ENCODE measurements around the gene EPN2.

EPN2 gene

DNA sequence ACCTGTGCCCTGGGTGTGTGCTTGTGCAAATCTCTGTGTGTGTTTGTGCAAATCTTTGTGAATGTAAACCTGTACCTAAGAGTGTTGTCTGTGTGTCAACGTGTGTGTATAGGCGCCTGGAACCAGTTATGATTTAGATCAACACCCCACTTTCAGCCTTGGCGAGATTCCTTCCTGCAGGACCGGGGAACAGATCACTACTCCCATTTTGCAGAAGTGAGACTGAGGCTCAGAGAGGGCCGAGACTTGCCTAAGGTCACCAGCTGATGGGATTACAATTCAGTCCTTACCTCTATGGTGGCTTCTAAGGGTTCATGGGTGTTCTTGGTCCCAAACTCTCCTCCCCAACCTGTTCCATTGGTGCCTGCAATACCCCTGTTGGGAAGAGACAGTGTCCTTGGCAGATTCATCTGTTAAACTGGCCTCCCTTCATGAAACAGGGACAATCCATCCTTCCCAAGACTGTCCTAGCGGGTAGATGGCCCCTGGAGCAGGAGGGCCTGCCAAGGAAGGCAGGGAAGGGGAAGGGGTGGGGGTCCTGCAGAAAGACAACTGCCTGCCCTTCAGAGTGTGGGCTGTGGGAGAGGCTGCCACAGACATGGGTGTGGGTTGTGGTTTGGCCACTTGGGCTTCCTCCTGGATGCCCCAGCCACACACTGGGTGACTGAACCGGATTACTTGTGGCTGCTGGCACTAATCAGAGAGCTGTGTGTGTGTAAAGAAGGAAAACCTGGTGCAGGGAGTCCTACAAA, 134.3 kb downstream of the EPN2 start:
- peak; percentile 14 for DNase-seq

DNA sequence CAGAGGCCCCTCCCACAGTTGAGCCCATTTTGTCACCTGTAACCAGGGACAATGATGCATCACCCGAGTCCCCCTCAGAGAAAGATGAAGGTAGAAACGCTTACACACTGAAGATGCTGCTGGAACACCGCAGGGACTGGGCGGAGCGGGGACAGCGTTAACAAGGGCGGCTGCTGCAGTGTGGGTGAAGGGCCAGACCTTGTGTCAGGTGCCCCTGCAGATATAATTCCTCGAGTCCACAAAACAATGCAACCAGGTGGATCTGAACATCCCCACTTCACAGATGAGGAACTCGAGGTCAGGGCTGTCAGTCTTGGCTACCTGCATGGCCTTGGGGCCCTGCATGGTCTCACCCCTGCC, 134.8 kb downstream of the EPN2 start:
- DNase-seq, result no peak

DNA sequence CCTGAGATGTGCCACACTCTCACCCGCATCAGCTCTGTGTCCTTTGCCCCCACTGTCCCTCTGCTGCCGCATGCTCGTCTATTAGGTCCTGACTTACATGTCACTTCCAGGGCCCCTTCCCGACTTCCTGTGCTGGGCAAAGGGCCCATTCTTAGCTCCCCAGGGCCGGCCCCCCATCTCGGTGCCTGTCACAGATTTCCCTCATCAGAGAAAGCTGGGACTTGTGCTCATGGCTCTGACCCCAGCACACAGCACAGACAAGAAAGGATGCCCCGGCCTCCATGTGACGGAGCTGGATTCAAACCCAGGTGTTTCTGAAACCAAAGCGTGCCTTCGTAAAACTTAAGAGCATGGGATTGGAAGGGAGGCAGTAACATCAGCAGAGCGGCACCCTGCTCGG, 135.3 kb downstream of the EPN2 start:
- no peak for DNase-seq

DNA sequence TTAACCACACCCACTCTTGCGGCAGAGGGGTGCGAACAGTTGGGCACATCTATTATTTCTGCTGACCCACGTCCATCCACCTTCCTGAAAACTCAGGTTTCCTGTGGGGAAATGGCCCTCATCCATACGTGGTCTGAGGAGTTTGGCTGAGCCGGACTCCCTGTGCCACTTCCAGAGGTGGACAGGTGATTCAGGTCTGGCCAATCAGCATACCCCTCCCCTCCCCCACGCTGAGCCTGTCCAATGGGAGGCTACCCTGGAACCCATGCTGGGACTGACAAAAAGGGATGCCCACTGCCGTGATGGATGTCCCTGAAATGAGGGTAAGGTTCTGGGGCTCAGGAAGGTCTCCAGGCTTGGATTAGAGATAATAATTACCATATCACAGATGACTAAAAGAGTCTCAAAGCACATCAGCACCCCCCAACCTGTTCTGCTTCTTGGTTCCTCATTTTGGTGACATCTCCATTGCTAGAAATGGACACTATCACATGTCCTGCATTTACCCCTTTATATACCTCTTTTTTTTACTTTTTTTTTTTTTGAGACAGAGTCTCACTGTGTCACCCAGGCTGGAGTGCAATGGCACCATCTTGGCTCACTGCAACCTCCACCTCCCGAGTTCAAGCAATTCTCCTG, 135.8 kb downstream of the EPN2 start:
- DNase-seq, result no peak

DNA sequence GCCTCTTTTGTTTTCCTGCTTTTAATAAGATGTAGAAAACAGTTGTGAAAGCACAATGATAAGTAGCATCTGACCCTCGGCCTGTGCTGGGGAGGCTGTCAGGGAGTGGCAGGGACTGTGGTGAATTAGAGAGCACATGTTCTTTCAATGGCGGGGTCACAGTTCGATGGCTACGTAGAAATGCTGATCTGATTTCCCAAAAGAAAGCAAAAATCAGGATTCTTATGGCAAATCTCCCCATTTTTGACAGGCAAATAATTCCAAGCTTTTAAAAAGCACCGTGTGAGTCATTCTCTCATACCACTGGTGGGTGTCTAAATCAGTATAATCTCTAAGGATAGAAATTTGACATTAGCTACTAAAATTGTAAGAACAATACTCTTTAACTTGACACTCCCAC, 137.0 kb downstream of the EPN2 start:
- no peak for DNase-seq

DNA sequence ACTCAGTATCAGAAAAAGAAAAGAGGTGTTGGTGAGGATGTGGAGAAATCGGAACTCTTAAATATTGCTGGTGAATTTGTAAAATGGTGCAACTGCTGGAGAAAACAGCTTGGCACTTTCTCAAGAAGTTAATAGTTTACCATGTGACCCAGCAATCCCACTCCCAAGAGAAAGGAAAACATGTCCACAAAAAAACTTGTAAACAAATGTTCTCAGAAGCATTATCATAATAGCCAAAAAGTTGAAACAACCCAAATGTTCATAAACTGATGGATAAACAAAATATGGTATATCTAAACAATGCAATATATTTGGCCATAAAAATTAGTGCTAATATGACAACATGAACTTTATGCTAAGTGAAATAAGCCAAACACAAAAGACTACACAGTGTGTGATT, 138.6 kb downstream of the EPN2 start:
- no peak for DNase-seq

DNA sequence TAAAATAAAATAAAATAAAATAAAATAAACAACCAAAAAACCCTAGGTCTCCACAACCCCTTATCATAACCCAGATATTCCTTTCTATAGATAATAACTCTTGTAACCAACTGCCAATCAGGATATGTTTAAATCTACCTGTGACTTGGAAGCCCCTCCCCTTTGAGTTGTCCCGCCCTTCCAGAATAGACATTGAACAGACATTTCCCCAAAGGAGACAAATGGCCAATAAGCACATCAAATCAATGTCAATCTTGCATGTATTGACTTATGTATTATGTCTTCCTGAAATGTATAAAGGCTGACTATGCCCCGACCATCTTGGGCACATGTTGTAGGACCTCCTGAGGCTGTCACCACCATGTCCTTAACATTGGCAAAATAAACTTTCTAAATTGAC, 139.6 kb downstream of the EPN2 start:
- no peak for DNase-seq

DNA sequence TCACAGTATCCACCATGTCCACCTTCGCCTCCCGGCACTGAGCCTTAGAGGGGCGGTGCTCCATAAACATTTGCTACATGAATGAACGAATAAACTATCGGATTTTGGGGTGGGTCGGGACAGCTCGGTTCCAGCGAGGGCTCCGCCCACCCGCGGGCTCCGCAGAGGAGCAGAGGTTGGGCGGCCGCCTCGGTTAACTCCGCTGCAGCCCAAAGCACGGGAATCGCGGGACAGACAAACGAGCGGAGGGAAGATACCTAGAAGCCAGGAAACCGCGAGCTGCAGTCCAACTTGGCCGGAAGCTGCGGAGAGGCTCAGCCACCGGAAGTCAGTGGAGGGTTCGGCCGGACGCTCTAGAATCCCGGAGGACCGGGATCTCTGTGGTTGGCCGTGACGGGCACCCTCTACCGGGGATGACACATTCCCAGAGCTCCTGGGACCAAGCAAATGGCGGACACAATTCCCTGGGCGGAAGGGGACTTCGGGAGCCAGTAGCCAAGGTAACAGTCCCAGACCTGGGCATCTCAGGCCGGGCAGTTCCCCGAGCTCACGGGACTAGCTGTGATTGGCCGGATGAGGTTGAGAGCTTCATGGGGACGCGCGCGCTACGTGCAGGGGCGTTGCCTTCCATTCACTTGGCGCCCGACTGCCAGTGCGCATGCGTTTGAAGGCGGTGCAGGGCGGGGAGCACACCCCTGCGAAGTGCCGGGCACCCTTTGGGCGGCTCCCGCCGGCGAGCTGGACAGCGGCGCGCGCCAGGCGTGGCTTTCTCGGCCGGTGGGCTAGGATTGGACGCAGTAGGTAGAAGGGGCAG, 140.6 kb downstream of the EPN2 start:
- peak; percentile 95 for DNase-seq

DNA sequence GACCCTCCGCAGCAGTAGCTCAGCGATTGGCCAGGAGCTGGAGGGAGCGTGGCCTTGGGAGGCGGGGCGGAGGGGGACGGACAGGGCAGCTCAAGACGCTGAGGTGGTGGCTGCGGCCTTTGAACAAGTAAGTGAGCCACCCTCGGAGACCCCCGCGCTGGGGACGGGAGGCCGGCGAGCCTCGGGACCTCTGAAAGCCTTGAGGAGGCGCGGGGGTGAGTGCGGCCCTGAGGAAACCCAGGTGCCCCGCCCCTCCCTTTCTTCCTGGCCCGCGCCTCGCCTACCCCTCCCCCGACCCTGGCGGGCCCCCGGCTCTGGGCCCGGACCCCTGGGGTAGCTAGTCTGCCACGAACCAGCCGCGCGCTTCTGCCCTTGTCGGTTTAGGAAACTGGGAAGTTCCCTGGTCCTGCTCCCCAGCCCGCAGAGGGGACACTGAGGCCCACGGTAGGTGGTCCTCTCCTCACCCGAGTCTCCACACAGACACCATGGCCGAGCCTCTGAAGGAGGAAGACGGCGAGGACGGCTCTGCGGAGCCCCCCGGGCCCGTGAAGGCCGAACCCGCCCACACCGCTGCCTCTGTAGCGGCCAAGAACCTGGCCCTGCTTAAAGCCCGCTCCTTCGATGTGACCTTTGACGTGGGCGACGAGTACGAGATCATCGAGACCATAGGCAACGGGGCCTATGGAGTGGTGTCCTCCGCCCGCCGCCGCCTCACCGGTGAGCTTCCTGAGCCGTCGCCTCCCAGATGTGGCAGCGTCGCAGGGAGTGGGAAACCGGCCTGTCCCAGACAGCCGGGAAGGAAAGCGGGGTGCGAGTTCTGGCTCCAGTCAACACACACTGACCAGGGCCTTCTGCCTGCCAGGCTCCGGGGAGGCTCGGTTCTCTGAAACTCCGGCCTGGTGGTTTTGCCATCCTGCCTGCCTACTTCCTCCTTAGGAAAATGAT, 141.5 kb downstream of the EPN2 start, which contains the start of gene MAPK7:
Gene MAPK7, plus strand, starts transcription at position 83 of the 945 bp plus-strand sequence. Its CDS starts 403 bp downstream, at position 486.
- no peak for DNase-seq

DNA sequence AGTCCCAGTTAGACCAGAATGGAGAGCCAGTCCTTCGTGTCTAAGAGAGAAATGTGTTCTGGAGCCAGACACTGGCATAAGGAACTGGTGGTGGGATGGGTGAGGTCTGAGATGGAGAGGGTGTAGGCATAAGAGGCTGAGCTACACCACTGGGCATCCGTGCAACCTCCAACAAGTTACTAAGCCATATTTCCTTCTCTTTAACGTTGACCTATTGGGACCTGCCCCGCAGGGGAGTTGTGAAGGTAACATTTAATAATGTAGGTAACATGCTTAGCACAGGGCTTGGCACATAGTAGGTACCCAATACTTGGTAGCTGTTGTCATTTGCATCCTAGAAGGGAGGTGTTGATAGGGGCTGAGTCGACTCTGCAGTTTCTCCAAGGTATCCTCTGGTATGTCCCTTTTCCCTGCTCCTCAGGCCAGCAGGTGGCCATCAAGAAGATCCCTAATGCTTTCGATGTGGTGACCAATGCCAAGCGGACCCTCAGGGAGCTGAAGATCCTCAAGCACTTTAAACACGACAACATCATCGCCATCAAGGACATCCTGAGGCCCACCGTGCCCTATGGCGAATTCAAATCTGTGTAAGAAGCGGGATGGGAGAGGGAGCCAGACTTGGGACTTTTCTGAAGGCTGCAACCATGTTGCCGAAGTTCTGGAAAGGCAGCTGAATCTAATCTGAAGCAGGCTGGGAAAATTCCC, 142.3 kb downstream of the EPN2 start:
- DNase-seq, result no peak

DNA sequence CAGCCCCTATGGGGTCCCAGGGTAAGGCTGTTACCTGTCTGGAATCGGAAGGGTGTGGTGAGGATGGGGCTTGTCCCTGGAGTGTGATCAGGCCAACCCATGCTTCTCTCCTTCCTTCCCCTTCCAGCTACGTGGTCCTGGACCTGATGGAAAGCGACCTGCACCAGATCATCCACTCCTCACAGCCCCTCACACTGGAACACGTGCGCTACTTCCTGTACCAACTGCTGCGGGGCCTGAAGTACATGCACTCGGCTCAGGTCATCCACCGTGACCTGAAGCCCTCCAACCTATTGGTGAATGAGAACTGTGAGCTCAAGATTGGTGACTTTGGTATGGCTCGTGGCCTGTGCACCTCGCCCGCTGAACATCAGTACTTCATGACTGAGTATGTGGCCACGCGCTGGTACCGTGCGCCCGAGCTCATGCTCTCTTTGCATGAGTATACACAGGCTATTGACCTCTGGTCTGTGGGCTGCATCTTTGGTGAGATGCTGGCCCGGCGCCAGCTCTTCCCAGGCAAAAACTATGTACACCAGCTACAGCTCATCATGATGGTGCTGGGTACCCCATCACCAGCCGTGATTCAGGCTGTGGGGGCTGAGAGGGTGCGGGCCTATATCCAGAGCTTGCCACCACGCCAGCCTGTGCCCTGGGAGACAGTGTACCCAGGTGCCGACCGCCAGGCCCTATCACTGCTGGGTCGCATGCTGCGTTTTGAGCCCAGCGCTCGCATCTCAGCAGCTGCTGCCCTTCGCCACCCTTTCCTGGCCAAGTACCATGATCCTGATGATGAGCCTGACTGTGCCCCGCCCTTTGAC, 143.5 kb downstream of the EPN2 start:
- no peak for DNase-seq

DNA sequence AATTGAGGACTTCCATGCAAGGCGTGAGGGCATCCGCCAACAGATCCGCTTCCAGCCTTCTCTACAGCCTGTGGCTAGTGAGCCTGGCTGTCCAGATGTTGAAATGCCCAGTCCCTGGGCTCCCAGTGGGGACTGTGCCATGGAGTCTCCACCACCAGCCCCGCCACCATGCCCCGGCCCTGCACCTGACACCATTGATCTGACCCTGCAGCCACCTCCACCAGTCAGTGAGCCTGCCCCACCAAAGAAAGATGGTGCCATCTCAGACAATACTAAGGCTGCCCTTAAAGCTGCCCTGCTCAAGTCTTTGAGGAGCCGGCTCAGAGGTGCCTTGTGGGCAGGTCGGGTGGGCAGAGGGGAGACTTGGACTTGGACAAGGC, 144.2 kb downstream of the EPN2 start:
- DNase-seq, result no peak

DNA sequence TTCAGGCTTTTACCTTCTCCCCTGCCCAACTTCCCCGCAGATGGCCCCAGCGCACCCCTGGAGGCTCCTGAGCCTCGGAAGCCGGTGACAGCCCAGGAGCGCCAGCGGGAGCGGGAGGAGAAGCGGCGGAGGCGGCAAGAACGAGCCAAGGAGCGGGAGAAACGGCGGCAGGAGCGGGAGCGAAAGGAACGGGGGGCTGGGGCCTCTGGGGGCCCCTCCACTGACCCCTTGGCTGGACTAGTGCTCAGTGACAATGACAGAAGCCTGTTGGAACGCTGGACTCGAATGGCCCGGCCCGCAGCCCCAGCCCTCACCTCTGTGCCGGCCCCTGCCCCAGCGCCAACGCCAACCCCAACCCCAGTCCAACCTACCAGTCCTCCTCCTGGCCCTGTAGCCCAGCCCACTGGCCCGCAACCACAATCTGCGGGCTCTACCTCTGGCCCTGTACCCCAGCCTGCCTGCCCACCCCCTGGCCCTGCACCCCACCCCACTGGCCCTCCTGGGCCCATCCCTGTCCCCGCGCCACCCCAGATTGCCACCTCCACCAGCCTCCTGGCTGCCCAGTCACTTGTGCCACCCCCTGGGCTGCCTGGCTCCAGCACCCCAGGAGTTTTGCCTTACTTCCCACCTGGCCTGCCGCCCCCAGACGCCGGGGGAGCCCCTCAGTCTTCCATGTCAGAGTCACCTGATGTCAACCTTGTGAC, 144.7 kb downstream of the EPN2 start:
- DNase-seq, result no peak

DNA sequence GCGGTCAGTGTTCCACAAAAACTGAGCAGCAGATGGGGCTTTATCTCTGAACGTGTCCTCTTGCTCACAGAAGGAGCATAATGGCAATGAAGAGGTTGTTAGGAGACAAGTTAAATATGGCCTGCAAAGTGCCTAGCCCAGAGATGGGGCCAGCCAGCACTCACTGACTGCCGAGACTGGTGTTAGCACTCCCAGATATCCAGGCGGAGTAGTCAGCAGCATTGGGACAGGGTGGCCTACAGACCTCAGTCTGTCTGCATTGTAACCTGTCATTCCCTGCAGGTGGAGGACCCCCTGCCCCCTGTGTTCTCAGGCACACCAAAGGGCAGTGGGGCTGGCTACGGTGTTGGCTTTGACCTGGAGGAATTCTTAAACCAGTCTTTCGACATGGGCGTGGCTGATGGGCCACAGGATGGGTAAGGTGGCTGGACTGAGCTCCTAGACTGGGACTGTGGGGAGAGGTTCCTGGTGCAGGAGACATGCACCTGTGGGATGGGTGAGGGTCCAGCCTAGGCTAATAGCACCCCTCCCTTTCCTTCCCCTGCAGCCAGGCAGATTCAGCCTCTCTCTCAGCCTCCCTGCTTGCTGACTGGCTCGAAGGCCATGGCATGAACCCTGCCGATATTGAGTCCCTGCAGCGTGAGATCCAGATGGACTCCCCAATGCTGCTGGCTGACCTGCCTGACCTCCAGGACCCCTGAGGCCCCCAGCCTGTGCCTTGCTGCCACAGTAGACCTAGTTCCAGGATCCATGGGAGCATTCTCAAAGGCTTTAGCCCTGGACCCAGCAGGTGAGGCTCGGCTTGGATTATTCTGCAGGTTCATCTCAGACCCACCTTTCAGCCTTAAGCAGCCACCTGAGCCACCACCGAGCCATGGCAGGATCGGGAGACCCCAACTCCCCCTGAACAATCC, 145.6 kb downstream of the EPN2 start:
- no peak for DNase-seq

DNA sequence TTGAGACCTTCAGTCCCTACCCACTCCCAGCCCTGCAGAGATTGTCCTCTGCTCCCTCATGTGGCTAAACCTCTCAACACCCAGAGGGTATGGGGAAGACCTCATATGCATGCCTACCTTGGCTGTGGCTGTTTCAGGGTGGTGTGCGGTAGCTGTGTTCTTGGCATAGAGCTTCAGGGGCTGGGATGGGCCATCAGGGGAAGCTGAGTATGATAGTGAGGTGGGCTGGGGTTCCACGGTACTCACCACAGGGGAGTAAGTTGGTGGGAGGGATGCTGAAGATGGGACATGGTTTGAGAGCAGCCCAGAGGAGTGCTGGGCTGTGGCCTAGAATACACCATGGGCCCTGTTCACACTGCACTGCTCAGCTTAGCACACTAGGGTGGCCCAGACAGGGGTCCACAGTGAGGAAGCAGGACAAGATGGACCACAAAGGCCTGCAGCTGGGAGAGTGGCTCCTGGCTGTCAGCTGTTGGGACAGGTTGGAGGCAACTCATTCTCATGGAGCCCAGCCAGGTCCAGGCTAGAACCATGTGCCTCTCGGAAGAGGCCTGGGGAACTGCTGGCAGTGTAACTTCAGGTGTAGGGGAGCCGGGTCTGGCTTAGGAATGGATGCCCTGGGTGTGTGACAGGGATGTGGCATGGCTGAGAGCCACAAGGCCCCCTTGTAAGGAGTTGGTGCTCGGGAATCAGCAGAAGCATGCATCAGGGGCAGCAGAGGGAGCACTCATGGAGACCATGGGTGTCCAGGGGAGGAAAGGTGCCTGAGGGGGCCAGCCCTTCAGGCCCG, 146.7 kb downstream of the EPN2 start:
- no peak for DNase-seq

DNA sequence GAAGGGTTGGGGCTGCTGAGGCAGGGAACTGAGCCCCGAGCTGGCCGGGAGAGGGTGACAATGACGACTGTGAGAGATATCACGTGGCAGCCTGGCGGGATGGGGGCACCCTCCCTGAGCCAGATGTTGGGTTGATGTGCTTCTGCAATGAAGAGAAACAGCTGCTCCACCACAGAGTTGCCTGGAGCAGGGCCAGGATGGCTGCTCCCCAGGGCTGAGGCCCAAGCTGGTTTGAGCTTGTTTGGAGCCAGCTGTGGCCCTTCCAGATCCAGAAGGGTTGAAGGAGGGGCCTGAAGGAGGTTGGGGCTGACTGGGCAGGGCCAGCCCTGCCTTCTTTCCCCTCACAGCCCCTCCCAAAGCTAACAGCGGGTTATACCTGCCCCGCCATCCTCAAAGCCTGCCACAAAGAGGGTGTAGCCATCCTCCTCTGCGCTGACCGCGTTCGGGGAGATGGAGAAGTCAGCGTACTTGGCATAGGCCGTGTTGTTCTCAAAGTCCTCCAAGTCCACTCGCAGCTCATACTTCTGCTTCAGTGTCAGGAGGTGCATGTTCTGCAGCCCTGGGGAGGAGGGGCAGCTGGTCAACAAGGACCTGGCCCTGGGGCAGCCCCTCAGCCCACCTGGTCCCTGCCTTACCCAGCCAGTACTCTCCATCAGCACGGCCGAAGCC, 147.7 kb downstream of the EPN2 start:
- no peak for DNase-seq

DNA sequence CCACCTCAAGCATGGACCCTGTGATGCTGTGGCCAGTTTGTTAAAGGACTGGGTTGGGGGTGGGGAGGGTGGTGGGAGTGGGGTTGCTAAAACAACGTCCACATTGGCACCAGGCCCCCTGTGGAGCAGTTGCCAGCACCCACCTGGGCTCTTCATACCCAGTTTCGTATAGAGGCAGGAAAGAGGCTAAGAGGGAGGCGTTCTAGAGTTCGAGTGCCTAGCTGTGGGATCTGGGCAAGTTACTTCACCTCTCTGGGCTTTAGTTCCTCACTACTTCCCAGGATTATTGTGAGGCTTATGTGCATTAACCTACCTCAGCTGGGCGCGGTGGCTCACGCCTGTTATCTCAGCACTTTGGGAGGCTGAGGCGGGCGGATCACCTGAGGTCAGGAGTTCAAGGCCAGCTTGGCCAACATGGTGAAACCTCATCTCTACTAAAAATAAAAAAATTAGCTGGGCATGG, 148.4 kb downstream of the EPN2 start:
- no peak for DNase-seq

Data from CD4-positive, alpha-beta T cell treated with Interleukin-17A for 4 hours (primary cell).